Endodermal cell (in vitro differentiated cells): Measurements from ENCODE around the gene DEGS2. TPM values are rescaled to one million over a fixed set of nuclear protein-coding genes. Genes with fewer than 3 reads are reported as not detected.

ENCODE experiments used
- DNase-seq: peaks from one replicate; pipeline ENCODE4 v3.0.0-alpha.2; 2017
- H3K27ac ChIP-seq: 2 replicates; pipeline ENCODE4 v1.5.1; 2013; ENCODE audit warnings: mild to moderate bottlenecking, low read depth, low read length, moderate library complexity
- H3K27me3 ChIP-seq: 2 replicates; pipeline ENCODE4 v1.6.1; 2013; ENCODE audit warnings: mild to moderate bottlenecking, low read length, moderate library complexity; ENCODE audit not compliant: insufficient read depth, control insufficient read depth, poor library complexity, severe bottlenecking
- H3K36me3 ChIP-seq: 2 replicates; pipeline ENCODE4 v1.7.0; 2013; ENCODE audit warnings: mild to moderate bottlenecking, low read length, moderate library complexity; ENCODE audit not compliant: control insufficient read depth, insufficient read depth
- H3K4me1 ChIP-seq: one replicate; pipeline ENCODE4 v1.7.0; 2013; ENCODE audit warnings: low read length; ENCODE audit not compliant: control insufficient read depth, insufficient read depth
- H3K4me3 ChIP-seq: 2 replicates; pipeline ENCODE4 v1.5.1; 2013; ENCODE audit warnings: mild to moderate bottlenecking, low read length, moderate library complexity
- H3K9ac ChIP-seq: 2 replicates; pipeline ENCODE4 v1.6.1; 2013; ENCODE audit warnings: mild to moderate bottlenecking, low read length, moderate library complexity; ENCODE audit not compliant: poor library complexity, severe bottlenecking; ENCODE audit errors: extremely low read depth
- H3K9me3 ChIP-seq: 2 replicates; pipeline ENCODE4 v1.6.1; 2013; ENCODE audit warnings: mild to moderate bottlenecking, low read length, moderate library complexity; ENCODE audit not compliant: control insufficient read depth
- H3K27ac Mint-ChIP-seq: 2 replicates; pipeline ENCODE4 v1.8.0; 2020; ENCODE audit warnings: mixed read lengths
- H3K27me3 Mint-ChIP-seq: 2 replicates; pipeline ENCODE4 v1.8.0; 2021; ENCODE audit warnings: mild to moderate bottlenecking, mixed read lengths; ENCODE audit not compliant: insufficient read depth
- H3K36me3 Mint-ChIP-seq: 2 replicates; pipeline ENCODE4 v1.8.0; 2020; ENCODE audit warnings: low read depth, mixed read lengths
- H3K4me1 Mint-ChIP-seq: 2 replicates; pipeline ENCODE4 v1.8.0; 2020; ENCODE audit warnings: mixed read lengths
- H3K4me3 Mint-ChIP-seq: 2 replicates; pipeline ENCODE4 v1.8.0; 2020; ENCODE audit warnings: mild to moderate bottlenecking, moderate library complexity, mixed read lengths
- H3K9me3 Mint-ChIP-seq: 2 replicates; pipeline ENCODE4 v1.8.0; 2020; ENCODE audit warnings: mild to moderate bottlenecking, mixed read lengths
- CTCF ChIP-seq: fragments of 200-600 bp; sonication (generic); conservative IDR thresholded peaks from 2 replicates; pipeline ENCODE4 v1.5.0; 2021; ENCODE audit warnings: antibody characterized with exemption, mild to moderate bottlenecking
- WGBS, 2 experiments: methylation state at CpG; one replicate each; pipeline versions ENCODE4 v1.1.5 to v1.1.7; 2013; ENCODE audit warnings: missing lambda C conversion rate in 2 of 2, mixed read lengths in 1 of 2; ENCODE audit not compliant: insufficient coverage in 1 of 2, insufficient read length in 1 of 2; 5-methylcytosine and 5-hydroxymethylcytosine counted together
- total RNA-seq, 2 donors: library from RNA; stranded (reverse); fragmentation: NEBNext Ultra II Directional in 1 of 2; extraction: Animal tissue kit (Norgen Biotek cat#: 25700) in 1 of 2; gene quantifications; 2 replicates in 1 of 2; 3 replicates in 1 of 2; pipeline ENCODE4 v1.2.1, GENCODE V29; 2021

Gene DEGS2
- total RNA-seq, 2 donors from 2014 or later = 0.18 to 0.24 TPM

GRCh38 chr14:100138955-100139354, 20.5 kb downstream of the DEGS2 start:
- H3K9ac ChIP-seq = no peak overlapping the region
- no peak overlapping the region for H3K27ac ChIP-seq
- Mint-ChIP-seq H3K9me3 (no peaks in the 10 kb centered on the region), H3K4me1 (peaks cover 8% of the 10 kb centered on the region), H3K36me3 (no peaks in the 10 kb centered on the region), H3K27me3 (no peaks in the 10 kb centered on the region), H3K4me3 (no peak overlapping the region), H3K27ac (peak overlapping the region; percentile 68)
- peaks cover 5% of the 10 kb centered on the region for H3K4me1 ChIP-seq
- H3K36me3 ChIP-seq = peaks cover 6% of the 10 kb centered on the region
- WGBS, 2 experiments = 95 to 100% methylated on average over 12 to 13 of the region's 13 CpGs
- no peak for TF ChIP-seq CTCF
- H3K27me3 ChIP-seq = no peaks in the 10 kb centered on the region
- DNase-seq = no peak
- H3K9me3 ChIP-seq = no peaks in the 10 kb centered on the region
- no peak overlapping the region for H3K4me3 ChIP-seq

GRCh38 chr14:100138082-100138787, 21.2 kb downstream of the DEGS2 start:
- peaks cover 7% of the 10 kb centered on the region for H3K36me3 ChIP-seq
- Mint-ChIP-seq H3K9me3 (no peaks in the 10 kb centered on the region), H3K27me3 (no peaks in the 10 kb centered on the region), H3K4me3 (no peak overlapping the region), H3K4me1 (peaks cover 8% of the 10 kb centered on the region), H3K27ac (peak overlapping the region; percentile 68), H3K36me3 (peaks cover 3% of the 10 kb centered on the region)
- H3K9me3 ChIP-seq = no peaks in the 10 kb centered on the region
- H3K9ac ChIP-seq = no peak overlapping the region
- WGBS, 2 experiments = 92 to 95% methylated on average over 4 to 8 of the region's 8 CpGs
- no peak overlapping the region for H3K27ac ChIP-seq
- TF ChIP-seq CTCF = no peak
- no peak for DNase-seq
- H3K27me3 ChIP-seq = no peaks in the 10 kb centered on the region
- no peak overlapping the region for H3K4me3 ChIP-seq
- H3K4me1 ChIP-seq = peaks cover 5% of the 10 kb centered on the region

- DNase-seq = no peak
- peaks cover 14% of the 10 kb centered on the region for H3K36me3 ChIP-seq
- Mint-ChIP-seq H3K4me3 (no peak overlapping the region), H3K36me3 (peaks cover 7% of the 10 kb centered on the region), H3K27me3 (no peaks in the 10 kb centered on the region), H3K9me3 (no peaks in the 10 kb centered on the region), H3K27ac (no peak overlapping the region), H3K4me1 (peaks cover 8% of the 10 kb centered on the region)
- H3K27ac ChIP-seq = no peak overlapping the region
- no peak for TF ChIP-seq CTCF
- no peaks in the 10 kb centered on the region for H3K9me3 ChIP-seq
- H3K27me3 ChIP-seq = no peaks in the 10 kb centered on the region
- peaks cover 5% of the 10 kb centered on the region for H3K4me1 ChIP-seq
- no peak overlapping the region for H3K4me3 ChIP-seq
- 80 to 87% methylated on average over 2 to 8 of the region's 8 CpGs for WGBS, 2 experiments
- no peak overlapping the region for H3K9ac ChIP-seq
These were observed 22.3 kb downstream of the DEGS2 start for GRCh38 chr14:100137173-100137572.
